Measurements from ENCODE around the gene CAVIN4. TPM values are rescaled to one million over a fixed set of nuclear protein-coding genes. Genes with fewer than 3 reads are reported as not detected.

The CAVIN4 gene
- total and polyA plus RNA-seq, 2 donors (not counting 3 experiments of a cell fraction or from before 2014, with no cell fraction given) = 0.61 to 3.1 TPM

- intact Hi-C loops (cut with micrococcal nuclease) = loop anchor here (2.0 to 5.0 kb wide), 2 partner anchors 157 to 499 kb away; no protein-coding TSS in a partner anchor
- ChIA-PET CTCF (interaction anchor here (0.6 to 1.1 kb wide), 2 partner anchors 16 to 30 kb away, joined by 3 to 4 read pairs; no protein-coding TSS in a partner anchor), POLR2A (no interaction called here)
- no peaks in the 10 kb centered on the region for H3K36me3 ChIP-seq (ENCODE audit: control insufficient read depth in 2 of 2, extremely low read depth in 1 of 2, insufficient read depth in 2 of 2, low read length in 2 of 2)
- no TSS peak for BruUV-seq (replicated peaks)
- no peaks in the 10 kb centered on the region for H3K79me2 ChIP-seq (ENCODE audit: control insufficient read depth, insufficient read depth, low read length)
- H3K4me1 ChIP-seq (ENCODE audit: control insufficient read depth, extremely low read depth, insufficient read depth, low read length) = peaks cover 31% of the 10 kb centered on the region
- no peak overlapping the region for H2AFZ ChIP-seq (ENCODE audit: low read depth, low read length)
- no peak overlapping the region for H3K4me3 ChIP-seq (replicated peaks in 1 of 3; ENCODE audit: insufficient read depth in 1 of 3, low read depth in 1 of 3, low read length in 3 of 3)
- no peak for DNase-seq (ENCODE audit: low read depth, low spot score)
- H3K9ac ChIP-seq (replicated peaks; ENCODE audit: extremely low read depth, insufficient read depth, low read length) = no peak overlapping the region
- H3K27ac ChIP-seq (ENCODE audit: insufficient read depth, low read depth, low read length) = no peak overlapping the region
- TF ChIP-seq GATA2 (IDR thresholded peaks at IDR 0.05; ENCODE audit: insufficient read depth, insufficient read length, low read depth, low read length) = no peak
- TF ChIP-seq, protein P1, sequence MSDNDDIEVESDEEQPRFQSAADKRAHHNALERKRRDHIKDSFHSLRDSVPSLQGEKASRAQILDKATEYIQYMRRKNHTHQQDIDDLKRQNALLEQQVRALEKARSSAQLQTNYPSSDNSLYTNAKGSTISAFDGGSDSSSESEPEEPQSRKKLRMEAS (IDR thresholded peaks at IDR 0.05; ENCODE audit: insufficient read depth, insufficient read length) = no peak
- no peak for TF ChIP-seq JUN (IDR thresholded peaks at IDR 0.05; ENCODE audit: borderline replicate concordance, insufficient read depth, insufficient read length, low read depth)
- no peak for TF ChIP-seq MYC (IDR thresholded peaks at IDR 0.05; ENCODE audit: low read depth, low read length)
- TF ChIP-seq, protein P2, sequence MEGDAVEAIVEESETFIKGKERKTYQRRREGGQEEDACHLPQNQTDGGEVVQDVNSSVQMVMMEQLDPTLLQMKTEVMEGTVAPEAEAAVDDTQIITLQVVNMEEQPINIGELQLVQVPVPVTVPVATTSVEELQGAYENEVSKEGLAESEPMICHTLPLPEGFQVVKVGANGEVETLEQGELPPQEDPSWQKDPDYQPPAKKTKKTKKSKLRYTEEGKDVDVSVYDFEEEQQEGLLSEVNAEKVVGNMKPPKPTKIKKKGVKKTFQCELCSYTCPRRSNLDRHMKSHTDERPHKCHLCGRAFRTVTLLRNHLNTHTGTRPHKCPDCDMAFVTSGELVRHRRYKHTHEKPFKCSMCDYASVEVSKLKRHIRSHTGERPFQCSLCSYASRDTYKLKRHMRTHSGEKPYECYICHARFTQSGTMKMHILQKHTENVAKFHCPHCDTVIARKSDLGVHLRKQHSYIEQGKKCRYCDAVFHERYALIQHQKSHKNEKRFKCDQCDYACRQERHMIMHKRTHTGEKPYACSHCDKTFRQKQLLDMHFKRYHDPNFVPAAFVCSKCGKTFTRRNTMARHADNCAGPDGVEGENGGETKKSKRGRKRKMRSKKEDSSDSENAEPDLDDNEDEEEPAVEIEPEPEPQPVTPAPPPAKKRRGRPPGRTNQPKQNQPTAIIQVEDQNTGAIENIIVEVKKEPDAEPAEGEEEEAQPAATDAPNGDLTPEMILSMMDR (IDR thresholded peaks at IDR 0.05; ENCODE audit: extremely low read depth in 1 of 2, insufficient read depth in 1 of 2, low read depth in 1 of 2, low read length in 2 of 2) = no peak
- no peak for TF ChIP-seq EZH2 (IDR thresholded peaks at IDR 0.05; ENCODE audit: borderline replicate concordance, low read depth, low read length, severe bottlenecking)
- no peak for TF ChIP-seq POLR2AphosphoS5 (IDR thresholded peaks at IDR 0.05; ENCODE audit: insufficient read depth, low read depth, low read length)
- no peak for TF ChIP-seq POLR2A (IDR thresholded peaks at IDR 0.05; ENCODE audit: low read depth, low read length)
- no peak for TF ChIP-seq FOS (IDR thresholded peaks at IDR 0.05; ENCODE audit: borderline replicate concordance, insufficient read depth, low read length)
- no peak for FAIRE-seq
- dilution Hi-C loops (cut with MboI; ENCODE audit: extremely low pct_ligation_motif_present, low sequenced_read_pairs) = no loop called here
- H3K4me2 ChIP-seq (ENCODE audit: insufficient read depth, low read length) = no peak overlapping the region
- no peaks in the 10 kb centered on the region for H3K27me3 ChIP-seq (ENCODE audit: control insufficient read depth in 2 of 2, insufficient read depth in 2 of 2, low read length in 2 of 2)
- no peaks in the 10 kb centered on the region for H3K9me1 ChIP-seq (replicated peaks; ENCODE audit: control insufficient read depth, extremely low read depth, insufficient read depth, low read length)
- H4K20me1 ChIP-seq (replicated peaks; ENCODE audit: control insufficient read depth, extremely low read depth, insufficient read depth, low read length) = no peaks in the 10 kb centered on the region
- H3K9me3 ChIP-seq (replicated peaks; ENCODE audit: control insufficient read depth, insufficient read depth, low read length) = no peaks in the 10 kb centered on the region
Measured at GRCh38 chr9:100586093-100586492, 8.2 kb downstream of the CAVIN4 start.
